Fibroblast of the aortic adventitia (primary cell): ENCODE measurements around the gene RAI14. TPM values are rescaled to one million over a fixed set of nuclear protein-coding genes. Genes with fewer than 3 reads are reported as not detected.
A peak's percentile ranks its signal among the peaks of the same experiment; 100 is the strongest.

ENCODE experiments used
- DNase-seq: peaks from one replicate; pipeline ENCODE4 v3.0.0-alpha.2; 2010; ENCODE audit warnings: low read depth
- H3K4me3 ChIP-seq: 2 replicates; pipeline ENCODE4 v1.5.1; 2011; ENCODE audit warnings: low read depth, mild to moderate bottlenecking, control low read depth, low read length, moderate library complexity
- total RNA-seq: library from RNA; depleted of rRNA; stranded (reverse); fragments of >200 nt; gene quantifications from 2 replicates; pipeline ENCODE4 v1.2.3, GENCODE V29; 2012; ENCODE audit warnings: low replicate concordance
- TF ChIP-seq, protein P1 (sequence below): IDR thresholded peaks from 2 replicates; pipeline ENCODE4 v1.5.1; 2011; ENCODE audit warnings: mild to moderate bottlenecking, low read length, control low read depth, inconsistent platforms; ENCODE audit not compliant: insufficient read depth

RAI14 gene
- total RNA-seq, 1 donor: 100 TPM

DNA sequence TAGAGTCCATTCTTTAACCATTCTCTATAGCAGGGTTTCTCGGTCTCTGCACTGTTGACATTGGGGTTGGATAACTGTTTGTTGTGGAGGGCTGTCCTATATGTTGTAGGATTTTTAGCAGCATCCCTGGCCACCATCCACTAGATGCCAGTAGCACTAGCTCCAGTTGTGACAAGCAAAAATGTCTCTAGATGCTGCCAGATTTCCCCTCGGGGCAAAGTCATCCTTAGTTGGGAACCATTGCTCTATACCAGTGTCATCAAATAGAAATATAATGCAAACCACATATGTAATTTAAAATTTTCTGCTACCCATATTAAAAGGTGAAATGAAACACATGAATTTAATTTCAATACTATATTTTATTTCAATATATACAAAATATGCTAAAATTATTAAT lies 185.7 kb downstream of the RAI14 start:
- no peak for DNase-seq
- TF ChIP-seq, protein P1, sequence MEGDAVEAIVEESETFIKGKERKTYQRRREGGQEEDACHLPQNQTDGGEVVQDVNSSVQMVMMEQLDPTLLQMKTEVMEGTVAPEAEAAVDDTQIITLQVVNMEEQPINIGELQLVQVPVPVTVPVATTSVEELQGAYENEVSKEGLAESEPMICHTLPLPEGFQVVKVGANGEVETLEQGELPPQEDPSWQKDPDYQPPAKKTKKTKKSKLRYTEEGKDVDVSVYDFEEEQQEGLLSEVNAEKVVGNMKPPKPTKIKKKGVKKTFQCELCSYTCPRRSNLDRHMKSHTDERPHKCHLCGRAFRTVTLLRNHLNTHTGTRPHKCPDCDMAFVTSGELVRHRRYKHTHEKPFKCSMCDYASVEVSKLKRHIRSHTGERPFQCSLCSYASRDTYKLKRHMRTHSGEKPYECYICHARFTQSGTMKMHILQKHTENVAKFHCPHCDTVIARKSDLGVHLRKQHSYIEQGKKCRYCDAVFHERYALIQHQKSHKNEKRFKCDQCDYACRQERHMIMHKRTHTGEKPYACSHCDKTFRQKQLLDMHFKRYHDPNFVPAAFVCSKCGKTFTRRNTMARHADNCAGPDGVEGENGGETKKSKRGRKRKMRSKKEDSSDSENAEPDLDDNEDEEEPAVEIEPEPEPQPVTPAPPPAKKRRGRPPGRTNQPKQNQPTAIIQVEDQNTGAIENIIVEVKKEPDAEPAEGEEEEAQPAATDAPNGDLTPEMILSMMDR: no peak
- H3K4me3 ChIP-seq: no peak overlapping the region

DNA sequence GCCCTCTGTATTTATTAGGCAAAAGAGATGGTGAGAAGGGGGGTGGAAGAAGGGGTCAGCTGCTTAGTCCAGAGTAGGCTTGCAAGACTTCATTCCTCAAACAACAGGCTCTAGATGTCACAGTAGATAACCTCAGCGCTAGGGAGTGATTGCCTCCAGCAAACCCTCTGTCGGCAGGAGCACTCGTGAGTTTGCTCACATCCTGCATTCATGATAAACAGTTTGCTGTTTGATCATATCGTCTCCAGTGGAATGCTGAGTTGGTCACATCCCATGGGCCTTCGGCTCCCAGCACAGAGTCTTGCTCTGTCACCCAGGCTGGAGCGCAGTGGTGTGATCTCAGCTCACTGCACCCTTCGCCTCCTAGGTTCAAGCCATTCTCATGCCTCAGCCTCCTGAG lies 186.4 kb downstream of the RAI14 start:
- no peak overlapping the region for H3K4me3 ChIP-seq
- TF ChIP-seq, protein P1: no peak
- no peak for DNase-seq

DNA sequence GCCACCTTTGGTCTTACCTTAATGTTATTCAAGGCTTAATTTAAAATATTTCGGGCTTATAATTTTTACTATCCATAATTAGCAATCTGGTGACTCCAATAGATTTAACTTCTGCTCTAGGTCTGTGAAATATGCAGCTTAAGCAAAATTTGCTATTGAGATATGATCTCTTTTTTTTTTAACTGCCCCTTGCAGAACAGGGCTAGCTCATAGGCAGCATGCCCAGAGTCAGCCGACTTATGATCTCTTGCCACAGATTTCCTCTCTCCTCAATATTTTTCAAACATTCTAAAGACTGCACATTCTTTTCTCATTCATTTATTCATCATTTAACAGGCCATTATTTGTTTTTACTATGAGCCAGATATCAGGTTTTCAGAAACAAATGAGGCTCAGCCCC lies 187.4 kb downstream of the RAI14 start:
- peak; percentile 60 for DNase-seq
- H3K4me3 ChIP-seq: no peak overlapping the region
- TF ChIP-seq, protein P1: no peak

DNA sequence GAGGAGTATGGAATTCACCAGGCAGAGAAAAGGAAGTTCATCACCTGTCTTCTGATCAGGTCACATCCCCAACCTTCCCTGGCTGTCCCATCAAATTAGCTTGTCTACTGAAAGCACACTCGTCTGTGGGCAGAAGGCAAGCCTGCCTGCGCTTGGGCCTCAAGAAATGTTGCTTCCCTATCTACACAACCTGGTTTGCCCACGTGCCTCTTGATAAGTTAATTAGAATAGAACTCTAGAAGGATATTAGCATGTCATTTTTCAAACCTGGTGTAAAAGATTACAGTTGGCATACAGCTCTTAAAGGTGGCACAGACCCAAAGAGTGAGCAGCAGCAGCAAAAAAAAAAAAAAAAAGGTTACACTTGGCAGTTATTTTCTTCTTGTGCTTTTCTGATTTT lies 188.0 kb downstream of the RAI14 start:
- TF ChIP-seq, protein P1: no peak
- DNase-seq: no peak

DNA sequence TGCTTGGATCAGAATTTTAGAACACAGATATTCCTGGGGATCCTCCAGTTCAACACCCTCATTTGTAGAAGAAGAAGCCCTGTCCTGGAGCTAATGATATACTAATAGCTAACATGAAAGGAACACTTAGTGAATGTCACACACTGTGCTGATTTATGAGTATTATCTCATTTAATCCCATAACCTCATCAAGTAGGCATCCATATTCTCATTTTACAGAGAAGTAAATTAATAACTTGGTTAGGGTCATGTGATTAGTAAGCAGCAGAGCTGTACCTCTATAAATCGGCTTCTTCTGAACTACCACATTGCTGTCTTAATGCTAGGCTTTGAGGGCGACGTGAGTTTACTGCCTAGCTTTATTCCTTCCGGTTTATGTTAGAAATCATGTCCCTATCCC lies 188.9 kb downstream of the RAI14 start:
- TF ChIP-seq, protein P1: no peak
- DNase-seq: no peak
- no peak overlapping the region for H3K4me3 ChIP-seq

More for the DNA sequence above, 188.0 kb downstream of the RAI14 start:
- no peak overlapping the region for H3K4me3 ChIP-seq

DNA sequence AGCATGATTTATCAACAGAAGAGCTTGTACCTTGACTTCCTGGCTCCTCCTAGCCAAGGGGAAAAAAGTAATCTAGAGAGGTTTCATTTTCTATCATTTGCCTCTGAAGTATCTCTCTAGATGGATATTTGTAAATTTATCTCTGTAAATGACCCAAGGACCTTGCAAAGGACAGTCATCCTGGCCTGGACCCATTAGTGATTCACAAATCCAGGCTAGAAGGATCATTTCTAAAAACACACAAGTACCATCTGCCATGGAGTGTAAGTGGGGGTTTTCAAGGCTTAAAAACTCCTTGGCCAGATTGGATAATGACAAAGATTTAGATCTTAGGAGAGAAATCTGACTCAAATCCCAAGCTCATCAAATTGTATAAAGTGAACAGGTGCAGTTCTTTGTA lies 190.9 kb downstream of the RAI14 start:
- TF ChIP-seq, protein P1: no peak
- H3K4me3 ChIP-seq: no peak overlapping the region
- DNase-seq: no peak

DNA sequence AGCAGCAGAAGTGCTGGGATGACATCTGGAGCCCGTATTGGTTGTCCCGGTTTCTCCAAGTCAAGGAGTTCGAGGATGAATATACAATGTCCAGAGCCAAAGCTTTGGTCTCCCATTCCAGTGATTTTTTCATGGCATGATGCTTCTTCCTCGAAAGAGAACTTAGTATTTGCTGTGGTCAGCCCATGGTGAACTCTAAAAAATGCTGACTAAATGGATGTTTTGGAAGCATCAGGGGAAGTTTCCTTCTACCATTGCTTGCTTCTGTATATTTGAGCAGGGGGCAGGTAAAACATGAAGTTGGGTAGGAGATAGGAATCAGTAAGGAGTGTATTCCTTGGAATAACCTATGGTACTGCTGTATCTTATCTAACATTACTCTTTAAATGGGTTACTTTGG lies 191.4 kb downstream of the RAI14 start:
- TF ChIP-seq, protein P1: no peak

More for the DNA sequence above, 191.4 kb downstream of the RAI14 start:
- H3K4me3 ChIP-seq: no peak overlapping the region
- no peak for DNase-seq
